Measurements from ENCODE around the gene RAB6B.

DNA sequence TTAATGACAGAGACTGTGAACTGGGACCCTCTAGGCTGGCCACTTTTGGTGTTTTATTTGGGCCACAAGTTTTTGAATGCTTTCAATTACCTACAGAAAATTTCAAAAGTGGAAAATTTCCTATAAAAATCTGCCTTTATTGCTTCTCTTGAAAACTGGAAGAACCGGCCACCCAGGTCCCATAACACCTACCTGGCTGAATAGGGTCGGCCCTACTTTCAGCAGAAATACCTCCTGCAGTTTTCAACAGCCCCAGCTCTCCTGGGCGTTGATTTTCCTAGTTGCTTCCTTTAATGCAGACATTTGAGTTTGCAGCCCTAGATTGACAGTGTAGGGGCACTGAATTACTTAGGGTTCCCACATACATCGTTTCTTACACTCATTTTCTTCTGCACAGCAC lies 90.8 kb downstream of the RAB6B start:
- no peak for TF ChIP-seq CTCF (IDR thresholded peaks at IDR 0.05)
- no peak for TF ChIP-seq POLR2A (IDR thresholded peaks at IDR 0.05)
- no peak for TF ChIP-seq POLR2AphosphoS5 (IDR thresholded peaks at IDR 0.05)

Data from breast epithelium (tissue), 3 donors.